HepG2 (cell line): ENCODE results near the gene METAP2. TPM values are rescaled to one million over a fixed set of nuclear protein-coding genes. Genes with fewer than 3 reads are reported as not detected.

Experiments used
- KDM5A ChIP-seq: fragments of 200-600 bp; sonication (generic); IDR thresholded peaks from 2 replicates; pipeline ENCODE4 v1.7.0; 2018; ENCODE audit warnings: antibody characterized with exemption, mild to moderate bottlenecking, low read length, borderline replicate concordance
- MZF1 ChIP-seq: sonication (generic); formaldehyde crosslinking; IDR thresholded peaks from 2 replicates; pipeline ENCODE4 v1.8.1; 2023; ENCODE audit warnings: mild to moderate bottlenecking, missing genetic modification reagents, borderline replicate concordance
- NFKBIZ ChIP-seq: IDR thresholded peaks from 2 replicates; pipeline ENCODE4 v1.6.1; 2018; ENCODE audit warnings: missing genetic modification reagents, missing compliant biosample characterization
- NPAS2 ChIP-seq: sonication (generic); formaldehyde crosslinking; IDR thresholded peaks from 2 replicates; pipeline ENCODE4 v1.8.0; 2022; ENCODE audit warnings: mild to moderate bottlenecking, missing genetic modification reagents, borderline replicate concordance
- NR2F2 ChIP-seq: IDR thresholded peaks from 2 replicates; pipeline ENCODE4 v1.6.1; 2012; ENCODE audit warnings: low read depth, inconsistent platforms, borderline replicate concordance
- PITX1 ChIP-seq: sonication (generic); formaldehyde crosslinking; IDR thresholded peaks from 2 replicates; pipeline ENCODE4 v1.5.1; 2020; ENCODE audit warnings: mild to moderate bottlenecking, missing genetic modification reagents
- SRSF1 ChIP-seq: fragments of 200-400 bp; formaldehyde crosslinking; optimal IDR thresholded peaks from 2 replicates; pipeline ENCODE3; 2017; ENCODE audit warnings: mild to moderate bottlenecking, low read depth, low read length, moderate library complexity
- TGIF2 ChIP-seq: IDR thresholded peaks from 2 replicates; pipeline ENCODE4 v1.6.1; 2016; ENCODE audit warnings: control low read depth, missing compliant biosample characterization
- THYN1 ChIP-seq: sonication (generic); formaldehyde crosslinking; IDR thresholded peaks from 2 replicates; pipeline ENCODE4 v1.8.1; 2023; ENCODE audit warnings: low read depth, mild to moderate bottlenecking, moderate library complexity, missing genetic modification reagents, borderline replicate concordance
- ZFP36L2 ChIP-seq: sonication (generic); formaldehyde crosslinking; IDR thresholded peaks from 2 replicates; pipeline ENCODE4 v1.4.0; 2020; ENCODE audit warnings: missing genetic modification reagents
- ZNF7 ChIP-seq: IDR thresholded peaks from 2 replicates; pipeline ENCODE4 v1.6.1; 2016; ENCODE audit warnings: missing biosample characterization, missing genetic modification reagents
- ZNF709 ChIP-seq: sonication (generic); formaldehyde crosslinking; IDR thresholded peaks from 2 replicates; pipeline ENCODE4 v1.5.0; 2020; ENCODE audit warnings: mild to moderate bottlenecking, missing genetic modification reagents
- ZNF777 ChIP-seq: sonication (generic); formaldehyde crosslinking; IDR thresholded peaks from 2 replicates; pipeline ENCODE4 v1.4.0; 2020; ENCODE audit warnings: missing genetic modification reagents
- ZSCAN30 ChIP-seq: sonication (generic); formaldehyde crosslinking; IDR thresholded peaks from 2 replicates; pipeline ENCODE4 v1.5.0; 2020; ENCODE audit warnings: mild to moderate bottlenecking, missing genetic modification reagents
- polyA plus RNA-seq, 8 experiments: library from polyadenylated mRNA; depleted of rRNA in 3 of 8; stranded (reverse) in 7 of 8; unstranded in 1 of 8; fragments of >200 nt; fragmentation: Illumina TruSeq in 4 of 8; extraction: Trizol in 4 of 8; gene quantifications; 2 replicates each; pipeline versions ENCODE4 v1.2.1 to v1.2.3, GENCODE V29; 2011 to 2016; ENCODE audit warnings: low read depth in 4 of 8, missing spikeins in 1 of 8, mixed read lengths in 1 of 8; ENCODE audit not compliant: insufficient read depth in 1 of 8
- total RNA-seq, 5 experiments: library from RNA; depleted of rRNA; stranded (reverse); fragments of >200 nt; fragmentation: Illumina TruSeq; extraction: Trizol; gene quantifications; 2 replicates each; pipeline ENCODE4 v1.2.3, GENCODE V29; 2016; ENCODE audit warnings: low read depth in 1 of 5
- TF ChIP-seq, protein P1 (sequence below): sonication (generic); formaldehyde crosslinking; IDR thresholded peaks from 2 replicates; pipeline ENCODE4 v1.5.0; 2020; ENCODE audit warnings: mild to moderate bottlenecking, missing genetic modification reagents
- TF ChIP-seq, protein P2 (sequence below): sonication (generic); formaldehyde crosslinking; IDR thresholded peaks from 2 replicates; pipeline ENCODE4 v1.4.0; 2020; ENCODE audit warnings: missing genetic modification reagents
- TF ChIP-seq, protein P3 (sequence below): sonication (generic); formaldehyde crosslinking; IDR thresholded peaks from 2 replicates; pipeline ENCODE4 v1.4.0; 2020; ENCODE audit warnings: missing genetic modification reagents
- TF ChIP-seq, protein P4 (sequence below): IDR thresholded peaks from 2 replicates; pipeline ENCODE4 v1.6.1; 2018; ENCODE audit warnings: missing genetic modification reagents, mild to moderate bottlenecking, missing compliant biosample characterization
- TF ChIP-seq, protein P5 (sequence below): sonication (generic); formaldehyde crosslinking; IDR thresholded peaks from 2 replicates; pipeline ENCODE4 v1.8.0; 2022; ENCODE audit warnings: mild to moderate bottlenecking, missing genetic modification reagents, moderate library complexity

The METAP2 gene
- total and polyA plus RNA-seq, 2 of the 13 experiments (the other 11 are each of a cell fraction or from before 2014, with no cell fraction given): 67.8 to 131 TPM

DNA sequence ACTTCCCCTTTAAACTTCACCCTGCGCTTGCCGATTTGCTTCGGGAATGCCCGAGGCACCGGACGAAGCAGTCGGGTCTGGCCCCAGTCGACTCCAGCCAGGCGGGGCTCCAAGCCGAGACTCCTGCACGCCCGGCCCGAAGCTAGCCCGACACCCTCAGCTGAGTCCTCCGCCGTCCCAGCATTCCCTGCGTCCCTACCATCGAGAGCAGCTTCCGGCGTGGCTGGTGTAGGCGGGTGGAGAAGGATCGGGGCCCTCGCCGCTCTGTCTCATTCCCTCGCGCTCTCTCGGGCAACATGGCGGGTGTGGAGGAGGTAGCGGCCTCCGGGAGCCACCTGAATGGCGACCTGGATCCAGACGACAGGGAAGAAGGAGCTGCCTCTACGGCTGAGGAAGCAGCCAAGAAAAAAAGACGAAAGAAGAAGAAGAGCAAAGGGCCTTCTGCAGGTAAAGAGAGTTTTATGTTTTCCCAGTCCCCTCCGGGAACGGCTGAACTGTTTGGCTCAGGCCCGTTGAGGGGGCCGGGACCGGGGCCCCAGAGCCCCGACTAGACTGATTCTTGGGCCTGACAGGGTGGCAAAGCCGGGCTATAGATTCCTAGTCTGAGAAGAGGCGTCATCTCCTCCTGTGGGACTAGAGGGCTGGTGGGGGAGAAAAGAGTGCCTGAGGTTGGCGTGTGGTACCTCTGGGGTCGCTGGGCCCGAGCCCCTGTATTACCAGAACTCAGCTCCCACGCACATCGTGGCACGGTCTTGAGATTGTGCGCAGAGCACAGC is at the start of gene METAP2 (continued):
- TF ChIP-seq KDM5A (peak; percentile 82), MZF1 (CRISPR knock-in tag) (no peak), ZNF7 (CRISPR knock-in tag) (0 out of 2 replicates have a peak, but pooled peaks have one; percentile 22), NR2F2 (peak; percentile 8; the same call in 1 of the 2 replicates), THYN1 (0 out of 2 replicates have a peak, but pooled peaks have one; percentile 43), TGIF2 (CRISPR knock-in tag) (peak; percentile 88), ZNF777 (CRISPR knock-in tag) (no peak), NFKBIZ (peak; percentile 84), ZFP36L2 (CRISPR knock-in tag) (peak; percentile 44; the same call in 1 of the 2 replicates), PITX1 (CRISPR knock-in tag) (peak; percentile 72), SRSF1 (no peak), NPAS2 (CRISPR knock-in tag) (no peak), ZNF709 (CRISPR knock-in tag) (peak; percentile 78; the same call in 1 of the 2 replicates), ZSCAN30 (CRISPR knock-in tag) (no peak)
- TF ChIP-seq, protein P1, sequence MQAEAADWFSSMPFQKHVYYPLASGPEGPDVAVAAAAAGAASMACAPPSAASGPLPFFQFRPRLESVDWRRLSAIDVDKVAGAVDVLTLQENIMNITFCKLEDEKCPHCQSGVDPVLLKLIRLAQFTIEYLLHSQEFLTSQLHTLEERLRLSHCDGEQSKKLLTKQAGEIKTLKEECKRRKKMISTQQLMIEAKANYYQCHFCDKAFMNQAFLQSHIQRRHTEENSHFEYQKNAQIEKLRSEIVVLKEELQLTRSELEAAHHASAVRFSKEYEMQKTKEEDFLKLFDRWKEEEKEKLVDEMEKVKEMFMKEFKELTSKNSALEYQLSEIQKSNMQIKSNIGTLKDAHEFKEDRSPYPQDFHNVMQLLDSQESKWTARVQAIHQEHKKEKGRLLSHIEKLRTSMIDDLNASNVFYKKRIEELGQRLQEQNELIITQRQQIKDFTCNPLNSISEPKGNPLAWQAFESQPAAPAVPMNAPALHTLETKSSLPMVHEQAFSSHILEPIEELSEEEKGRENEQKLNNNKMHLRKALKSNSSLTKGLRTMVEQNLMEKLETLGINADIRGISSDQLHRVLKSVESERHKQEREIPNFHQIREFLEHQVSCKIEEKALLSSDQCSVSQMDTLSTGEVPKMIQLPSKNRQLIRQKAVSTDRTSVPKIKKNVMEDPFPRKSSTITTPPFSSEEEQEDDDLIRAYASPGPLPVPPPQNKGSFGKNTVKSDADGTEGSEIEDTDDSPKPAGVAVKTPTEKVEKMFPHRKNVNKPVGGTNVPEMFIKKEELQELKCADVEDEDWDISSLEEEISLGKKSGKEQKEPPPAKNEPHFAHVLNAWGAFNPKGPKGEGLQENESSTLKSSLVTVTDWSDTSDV: peak; percentile 96
- TF ChIP-seq, protein P2, sequence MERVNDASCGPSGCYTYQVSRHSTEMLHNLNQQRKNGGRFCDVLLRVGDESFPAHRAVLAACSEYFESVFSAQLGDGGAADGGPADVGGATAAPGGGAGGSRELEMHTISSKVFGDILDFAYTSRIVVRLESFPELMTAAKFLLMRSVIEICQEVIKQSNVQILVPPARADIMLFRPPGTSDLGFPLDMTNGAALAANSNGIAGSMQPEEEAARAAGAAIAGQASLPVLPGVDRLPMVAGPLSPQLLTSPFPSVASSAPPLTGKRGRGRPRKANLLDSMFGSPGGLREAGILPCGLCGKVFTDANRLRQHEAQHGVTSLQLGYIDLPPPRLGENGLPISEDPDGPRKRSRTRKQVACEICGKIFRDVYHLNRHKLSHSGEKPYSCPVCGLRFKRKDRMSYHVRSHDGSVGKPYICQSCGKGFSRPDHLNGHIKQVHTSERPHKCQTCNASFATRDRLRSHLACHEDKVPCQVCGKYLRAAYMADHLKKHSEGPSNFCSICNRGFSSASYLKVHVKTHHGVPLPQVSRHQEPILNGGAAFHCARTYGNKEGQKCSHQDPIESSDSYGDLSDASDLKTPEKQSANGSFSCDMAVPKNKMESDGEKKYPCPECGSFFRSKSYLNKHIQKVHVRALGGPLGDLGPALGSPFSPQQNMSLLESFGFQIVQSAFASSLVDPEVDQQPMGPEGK (CRISPR knock-in tag): peak; percentile 49
- TF ChIP-seq, protein P3, sequence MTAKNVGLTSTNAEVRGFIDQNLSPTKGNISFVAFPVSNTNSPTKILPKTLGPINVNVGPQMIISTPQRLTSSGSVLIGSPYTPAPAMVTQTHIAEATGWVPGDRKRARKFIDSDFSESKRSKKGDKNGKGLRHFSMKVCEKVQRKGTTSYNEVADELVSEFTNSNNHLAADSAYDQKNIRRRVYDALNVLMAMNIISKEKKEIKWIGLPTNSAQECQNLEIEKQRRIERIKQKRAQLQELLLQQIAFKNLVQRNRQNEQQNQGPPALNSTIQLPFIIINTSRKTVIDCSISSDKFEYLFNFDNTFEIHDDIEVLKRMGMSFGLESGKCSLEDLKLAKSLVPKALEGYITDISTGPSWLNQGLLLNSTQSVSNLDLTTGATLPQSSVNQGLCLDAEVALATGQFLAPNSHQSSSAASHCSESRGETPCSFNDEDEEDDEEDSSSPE (CRISPR knock-in tag): peak; percentile 83
- TF ChIP-seq, protein P4, sequence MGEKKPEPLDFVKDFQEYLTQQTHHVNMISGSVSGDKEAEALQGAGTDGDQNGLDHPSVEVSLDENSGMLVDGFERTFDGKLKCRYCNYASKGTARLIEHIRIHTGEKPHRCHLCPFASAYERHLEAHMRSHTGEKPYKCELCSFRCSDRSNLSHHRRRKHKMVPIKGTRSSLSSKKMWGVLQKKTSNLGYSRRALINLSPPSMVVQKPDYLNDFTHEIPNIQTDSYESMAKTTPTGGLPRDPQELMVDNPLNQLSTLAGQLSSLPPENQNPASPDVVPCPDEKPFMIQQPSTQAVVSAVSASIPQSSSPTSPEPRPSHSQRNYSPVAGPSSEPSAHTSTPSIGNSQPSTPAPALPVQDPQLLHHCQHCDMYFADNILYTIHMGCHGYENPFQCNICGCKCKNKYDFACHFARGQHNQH (CRISPR knock-in tag): peak; percentile 92
- TF ChIP-seq, protein P5, sequence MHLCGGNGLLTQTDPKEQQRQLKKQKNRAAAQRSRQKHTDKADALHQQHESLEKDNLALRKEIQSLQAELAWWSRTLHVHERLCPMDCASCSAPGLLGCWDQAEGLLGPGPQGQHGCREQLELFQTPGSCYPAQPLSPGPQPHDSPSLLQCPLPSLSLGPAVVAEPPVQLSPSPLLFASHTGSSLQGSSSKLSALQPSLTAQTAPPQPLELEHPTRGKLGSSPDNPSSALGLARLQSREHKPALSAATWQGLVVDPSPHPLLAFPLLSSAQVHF (CRISPR knock-in tag): no peak
